WTC11 (cell line): ENCODE measurements around the gene FAM3B. TPM values are rescaled to one million over a fixed set of nuclear protein-coding genes. Genes with fewer than 3 reads are reported as not detected.

Source experiments
- ATAC-seq: fragments of 200-7000 bp; cut with Tn5 transposase; 2 replicates; pipeline ENCODE4 v1.10.0; 2021; ENCODE audit warnings: mild to moderate bottlenecking, moderate library complexity
- CTCF ChIA-PET: fragments of 300-600 bp; sonication (Branson Sonifier 250); formaldehyde crosslinking; loops from one replicate; lab custom pipeline; 2021; ENCODE audit warnings: antibody characterized with exemption; lab: Charles Lee
- POLR2A ChIA-PET: fragments of 350-600 bp; sonication (Branson Sonifier 250); formaldehyde crosslinking; loops from one replicate; lab custom pipeline; 2021; ENCODE audit warnings: antibody characterized with exemption; lab: Charles Lee
- DNase-seq: peaks from one replicate; pipeline ENCODE4 v3.0.0; 2021; ENCODE audit warnings: low spot score
- H3K27ac Mint-ChIP-seq: 2 replicates; pipeline ENCODE4 v1.8.0; 2021; ENCODE audit warnings: mixed read lengths
- H3K27me3 Mint-ChIP-seq: 2 replicates; pipeline ENCODE4 v1.8.0; 2021; ENCODE audit warnings: low read depth, mild to moderate bottlenecking, moderate library complexity, mixed read lengths
- H3K36me3 Mint-ChIP-seq: 2 replicates; pipeline ENCODE4 v1.8.0; 2021; ENCODE audit warnings: mixed read lengths
- H3K4me1 Mint-ChIP-seq: 2 replicates; pipeline ENCODE4 v1.8.0; 2022; ENCODE audit warnings: mixed read lengths
- H3K4me3 Mint-ChIP-seq: 2 replicates; pipeline ENCODE4 v1.8.0; 2021; ENCODE audit warnings: mild to moderate bottlenecking, moderate library complexity, mixed read lengths
- H3K9me3 Mint-ChIP-seq: 2 replicates; pipeline ENCODE4 v1.8.0; 2021; ENCODE audit warnings: mixed read lengths
- ATF2 ChIP-seq: sonication (generic); formaldehyde crosslinking; IDR thresholded peaks from 2 replicates; pipeline ENCODE4 v1.8.1; 2022; ENCODE audit warnings: low read depth, missing genetic modification reagents, borderline replicate concordance
- CBFB ChIP-seq: sonication (generic); formaldehyde crosslinking; IDR thresholded peaks from 2 replicates; pipeline ENCODE4 v1.8.1; 2022; ENCODE audit warnings: mild to moderate bottlenecking, low read depth, missing genetic modification reagents
- E2F1 ChIP-seq: sonication (generic); formaldehyde crosslinking; IDR thresholded peaks from 2 replicates; pipeline ENCODE4 v1.8.0; 2022; ENCODE audit warnings: mild to moderate bottlenecking, missing genetic modification reagents
- E2F5 ChIP-seq: sonication (generic); formaldehyde crosslinking; IDR thresholded peaks from 2 replicates; pipeline ENCODE4 v1.8.1; 2022; ENCODE audit warnings: mild to moderate bottlenecking, moderate library complexity, missing genetic modification reagents
- ERG ChIP-seq: fragments of 250-450 bp; sonication (Bioruptor Pico); IDR thresholded peaks from 2 replicates; pipeline ENCODE4 v1.8.0; 2021; ENCODE audit warnings: mild to moderate bottlenecking
- FOXK1 ChIP-seq: sonication (generic); formaldehyde crosslinking; IDR thresholded peaks from 2 replicates; pipeline ENCODE4 v1.8.0; 2022; ENCODE audit warnings: mild to moderate bottlenecking, moderate library complexity, missing genetic modification reagents
- IRF2 ChIP-seq: sonication (generic); formaldehyde crosslinking; IDR thresholded peaks from 2 replicates; pipeline ENCODE4 v1.8.0; 2022; ENCODE audit warnings: low read depth, missing genetic modification reagents, borderline replicate concordance
- JAZF1 ChIP-seq: fragments of 250-450 bp; sonication (Bioruptor Pico); IDR thresholded peaks from 2 replicates; pipeline ENCODE4 v1.9.0; 2021; ENCODE audit warnings: moderate library complexity, mild to moderate bottlenecking, inconsistent platforms
- NR1H2 ChIP-seq: sonication (generic); formaldehyde crosslinking; IDR thresholded peaks from 2 replicates; pipeline ENCODE4 v1.9.0; 2021; ENCODE audit warnings: mild to moderate bottlenecking, moderate library complexity, missing genetic modification reagents
- SP1 ChIP-seq: sonication (generic); formaldehyde crosslinking; conservative IDR thresholded peaks from 2 replicates; pipeline ENCODE4 v1.8.1; 2022; ENCODE audit warnings: missing genetic modification reagents
- ZBTB21 ChIP-seq: sonication (generic); formaldehyde crosslinking; IDR thresholded peaks from 2 replicates; pipeline ENCODE4 v1.8.1; 2023; ENCODE audit warnings: mild to moderate bottlenecking, missing genetic modification reagents, borderline replicate concordance
- ZNF121 ChIP-seq: sonication (generic); formaldehyde crosslinking; IDR thresholded peaks from 2 replicates; pipeline ENCODE4 v1.8.0; 2023; ENCODE audit warnings: missing genetic modification reagents
- ZNF219 ChIP-seq: sonication (generic); formaldehyde crosslinking; IDR thresholded peaks from 2 replicates; pipeline ENCODE4 v1.8.0; 2023; ENCODE audit warnings: missing genetic modification reagents, mild to moderate bottlenecking, borderline replicate concordance
- ZNF263 ChIP-seq: sonication (generic); formaldehyde crosslinking; IDR thresholded peaks from 2 replicates; pipeline ENCODE4 v1.8.1; 2022; ENCODE audit warnings: low read depth, mild to moderate bottlenecking, moderate library complexity, missing genetic modification reagents
- ZNF396 ChIP-seq: fragments of 250-450 bp; sonication (Bioruptor Pico); IDR thresholded peaks from 2 replicates; pipeline ENCODE4 v1.8.0; 2021; ENCODE audit warnings: mild to moderate bottlenecking, moderate library complexity, borderline replicate concordance
- total RNA-seq: library from RNA; stranded (reverse); gene quantifications from 3 replicates; pipeline ENCODE4 v1.2.3, GENCODE V29; 2021

Gene FAM3B
- total RNA-seq, 1 experiment from 2014 or later: 1.4 TPM

- DNase-seq: no peak
- H3K36me3 Mint-ChIP-seq: no peaks in the 10 kb centered on the region
- no peaks in the 10 kb centered on the region for H3K9me3 Mint-ChIP-seq
- CTCF ChIA-PET: interaction anchor here (3.1 kb wide), 1 partner anchor 7 kb away, joined by 39 read pairs; no protein-coding TSS in a partner anchor
- POLR2A ChIA-PET: no interaction called here
- H3K27me3 Mint-ChIP-seq: no peaks in the 10 kb centered on the region
- no peak for ATAC-seq
- no peak within 1 kb of the TSS; the same call in 1 of the 2 replicates for H3K27ac Mint-ChIP-seq
- H3K4me1 Mint-ChIP-seq: peaks cover 18% of the 10 kb centered on the region
- TF ChIP-seq ZNF219 (CRISPR knock-in tag) (no peak), ERG (no peak), JAZF1 (CRISPR knock-in tag) (no peak)
- H3K4me3 Mint-ChIP-seq: no peak within 1 kb of the TSS
Observed at GRCh38 chr21:41361786-41362604, 45.4 kb downstream of the FAM3B start, which contains the start of gene MX2. Gene MX2, plus strand, starts transcription at chr21:41362027. Its CDS starts 14,880 bp downstream, at chr21:41376907.

GRCh38 chr21:41362605-41363369 is 46.2 kb downstream of the FAM3B start:
- H3K36me3 Mint-ChIP-seq: no peaks in the 10 kb centered on the region
- no peak overlapping the region for H3K4me3 Mint-ChIP-seq
- no peak overlapping the region; the same call in 1 of the 2 replicates for H3K27ac Mint-ChIP-seq
- ChIA-PET CTCF (interaction anchor here (0.8 to 1.0 kb wide), 2 partner anchors 15 to 80 kb away, joined by 3 read pairs; no protein-coding TSS in a partner anchor), POLR2A (no interaction called here)
- no peak for TF ChIP-seq E2F1 (CRISPR knock-in tag)
- TF ChIP-seq ZBTB21 (CRISPR knock-in tag): no peak
- no peak for TF ChIP-seq E2F5
- TF ChIP-seq FOXK1 (CRISPR knock-in tag): no peak
- TF ChIP-seq NR1H2 (CRISPR knock-in tag): no peak
- no peak for TF ChIP-seq ZNF121 (CRISPR knock-in tag)
- TF ChIP-seq ZNF396 (CRISPR knock-in tag): no peak
- TF ChIP-seq SP1 (CRISPR knock-in tag): no peak
- TF ChIP-seq IRF2 (CRISPR knock-in tag): no peak
- no peak for TF ChIP-seq CBFB (CRISPR knock-in tag)
- TF ChIP-seq ZNF263 (CRISPR knock-in tag): no peak
- TF ChIP-seq ATF2: no peak
- TF ChIP-seq, all 79 proteins: peak for 0
- no peaks in the 10 kb centered on the region for H3K27me3 Mint-ChIP-seq
- no peak for ATAC-seq
- H3K9me3 Mint-ChIP-seq: no peaks in the 10 kb centered on the region
- peaks cover 18% of the 10 kb centered on the region for H3K4me1 Mint-ChIP-seq
- DNase-seq: no peak
